HepG2 (cell line): ENCODE data around the gene SHF.

Experiments
- CTCF ChIP-seq: sonication (generic); formaldehyde crosslinking; IDR thresholded peaks from 2 replicates; pipeline ENCODE4 v1.5.0; 2020; ENCODE audit warnings: mild to moderate bottlenecking, missing genetic modification reagents, moderate library complexity
- MTA3 ChIP-seq: sonication (generic); formaldehyde crosslinking; IDR thresholded peaks from 2 replicates; pipeline ENCODE4 v1.4.0; 2020; ENCODE audit warnings: missing genetic modification reagents
- THAP9 ChIP-seq: sonication (generic); formaldehyde crosslinking; IDR thresholded peaks from 2 replicates; pipeline ENCODE4; 2020; ENCODE audit warnings: missing genetic modification reagents, mild to moderate bottlenecking, borderline replicate concordance
- ZNF232 ChIP-seq: sonication (generic); formaldehyde crosslinking; IDR thresholded peaks from 2 replicates; pipeline ENCODE4 v1.4.0; 2020; ENCODE audit warnings: missing genetic modification reagents, borderline replicate concordance
- ZNF770 ChIP-seq: sonication (generic); formaldehyde crosslinking; IDR thresholded peaks from 2 replicates; pipeline ENCODE4 v1.5.0; 2020; ENCODE audit warnings: mild to moderate bottlenecking, missing genetic modification reagents

GRCh38 chr15:45126535-45127158 is 61.1 kb downstream of the SHF start:
- TF ChIP-seq MTA3 (CRISPR knock-in tag) (no peak), THAP9 (no peak), ZNF232 (CRISPR knock-in tag) (no peak), CTCF (CRISPR knock-in tag) (peak; percentile 55), ZNF770 (CRISPR knock-in tag) (no peak)
